Coronary artery (tissue), 2 donors: ENCODE measurements around the gene SLC35F6.

Experiments used
- DNase-seq: peaks from one replicate; pipeline ENCODE4 v3.0.0-alpha.2; 2017; ENCODE audit warnings: low spot score
- H3K27ac ChIP-seq, 2 donors: fragments of 200-600 bp; sonication (generic); one replicate each; pipeline ENCODE4 v1.5.1; 2016 to 2019
- H3K4me3 ChIP-seq: fragments of 200-600 bp; sonication (generic); 2 replicates; pipeline ENCODE4 v1.5.1; 2016; ENCODE audit warnings: mild to moderate bottlenecking, moderate library complexity
- TF ChIP-seq, protein P1 (sequence below): fragments of 200-600 bp; sonication (generic); IDR thresholded peaks from one replicate; pipeline ENCODE4 v1.5.1; 2019; ENCODE audit warnings: antibody characterized with exemption

The SLC35F6 gene

DNA sequence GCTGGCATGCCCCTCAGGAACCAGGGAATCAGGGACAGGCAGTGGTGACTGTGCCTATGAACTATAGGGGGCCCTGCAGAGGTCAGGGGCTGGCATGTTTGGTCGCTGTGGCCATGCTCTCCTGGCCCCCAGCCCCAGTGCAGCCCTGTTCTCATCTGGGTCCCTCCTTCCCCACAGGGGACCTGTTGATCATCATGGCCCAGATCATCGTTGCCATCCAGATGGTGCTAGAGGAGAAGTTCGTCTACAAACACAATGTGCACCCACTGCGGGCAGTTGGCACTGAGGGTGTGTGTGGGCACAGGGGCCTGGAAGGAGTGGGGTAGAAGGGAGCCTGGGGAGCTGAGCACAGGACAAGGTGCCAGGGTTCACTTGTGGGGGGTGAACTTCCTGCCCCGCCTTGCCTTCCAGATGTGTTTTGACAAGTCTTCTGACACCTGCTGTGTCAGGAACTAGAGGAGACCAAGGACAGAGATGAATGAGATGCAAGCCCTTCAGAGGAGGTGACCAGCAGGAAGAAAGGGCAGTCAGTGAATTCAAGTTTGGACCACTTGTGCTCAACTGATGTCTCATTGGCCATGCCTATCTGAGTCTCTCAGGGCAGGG, 12.2 kb downstream of the SLC35F6 start:
- TF ChIP-seq, protein P1, sequence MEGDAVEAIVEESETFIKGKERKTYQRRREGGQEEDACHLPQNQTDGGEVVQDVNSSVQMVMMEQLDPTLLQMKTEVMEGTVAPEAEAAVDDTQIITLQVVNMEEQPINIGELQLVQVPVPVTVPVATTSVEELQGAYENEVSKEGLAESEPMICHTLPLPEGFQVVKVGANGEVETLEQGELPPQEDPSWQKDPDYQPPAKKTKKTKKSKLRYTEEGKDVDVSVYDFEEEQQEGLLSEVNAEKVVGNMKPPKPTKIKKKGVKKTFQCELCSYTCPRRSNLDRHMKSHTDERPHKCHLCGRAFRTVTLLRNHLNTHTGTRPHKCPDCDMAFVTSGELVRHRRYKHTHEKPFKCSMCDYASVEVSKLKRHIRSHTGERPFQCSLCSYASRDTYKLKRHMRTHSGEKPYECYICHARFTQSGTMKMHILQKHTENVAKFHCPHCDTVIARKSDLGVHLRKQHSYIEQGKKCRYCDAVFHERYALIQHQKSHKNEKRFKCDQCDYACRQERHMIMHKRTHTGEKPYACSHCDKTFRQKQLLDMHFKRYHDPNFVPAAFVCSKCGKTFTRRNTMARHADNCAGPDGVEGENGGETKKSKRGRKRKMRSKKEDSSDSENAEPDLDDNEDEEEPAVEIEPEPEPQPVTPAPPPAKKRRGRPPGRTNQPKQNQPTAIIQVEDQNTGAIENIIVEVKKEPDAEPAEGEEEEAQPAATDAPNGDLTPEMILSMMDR = no peak
- no peak overlapping the region for H3K4me3 ChIP-seq
- no peak overlapping the region for H3K27ac ChIP-seq
- DNase-seq = no peak

DNA sequence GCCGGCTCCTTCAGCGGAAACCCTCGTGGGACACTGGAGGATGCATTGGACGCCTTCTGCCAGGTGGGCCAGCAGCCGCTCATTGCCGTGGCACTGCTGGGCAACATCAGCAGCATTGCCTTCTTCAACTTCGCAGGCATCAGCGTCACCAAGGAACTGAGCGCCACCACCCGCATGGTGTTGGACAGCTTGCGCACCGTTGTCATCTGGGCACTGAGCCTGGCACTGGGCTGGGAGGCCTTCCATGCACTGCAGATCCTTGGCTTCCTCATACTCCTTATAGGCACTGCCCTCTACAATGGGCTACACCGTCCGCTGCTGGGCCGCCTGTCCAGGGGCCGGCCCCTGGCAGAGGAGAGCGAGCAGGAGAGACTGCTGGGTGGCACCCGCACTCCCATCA, 14.0 kb downstream of the SLC35F6 start:
- no peak overlapping the region for H3K4me3 ChIP-seq
- TF ChIP-seq, protein P1 = no peak
- no peak for DNase-seq
- no peak overlapping the region for H3K27ac ChIP-seq

DNA sequence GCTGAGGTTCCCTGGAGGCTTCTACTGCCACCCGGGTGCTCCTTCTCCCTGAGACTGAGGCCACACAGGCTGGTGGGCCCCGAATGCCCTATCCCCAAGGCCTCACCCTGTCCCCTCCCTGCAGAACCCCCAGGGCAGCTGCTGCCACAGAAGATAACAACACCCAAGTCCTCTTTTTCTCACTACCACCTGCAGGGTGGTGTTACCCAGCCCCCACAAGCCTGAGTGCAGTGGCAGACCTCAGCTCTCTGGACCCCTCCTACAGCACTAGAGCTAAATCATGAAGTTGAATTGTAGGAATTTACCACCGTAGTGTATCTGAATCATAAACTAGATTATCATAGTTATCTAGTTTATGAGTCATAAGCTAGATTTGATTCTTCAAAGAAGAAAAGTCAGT, 14.4 kb downstream of the SLC35F6 start:
- TF ChIP-seq, protein P1 = no peak
- Histone ChIP-seq H3K4me3 (no peak overlapping the region), H3K27ac (no peak overlapping the region)
- DNase-seq = no peak

DNA sequence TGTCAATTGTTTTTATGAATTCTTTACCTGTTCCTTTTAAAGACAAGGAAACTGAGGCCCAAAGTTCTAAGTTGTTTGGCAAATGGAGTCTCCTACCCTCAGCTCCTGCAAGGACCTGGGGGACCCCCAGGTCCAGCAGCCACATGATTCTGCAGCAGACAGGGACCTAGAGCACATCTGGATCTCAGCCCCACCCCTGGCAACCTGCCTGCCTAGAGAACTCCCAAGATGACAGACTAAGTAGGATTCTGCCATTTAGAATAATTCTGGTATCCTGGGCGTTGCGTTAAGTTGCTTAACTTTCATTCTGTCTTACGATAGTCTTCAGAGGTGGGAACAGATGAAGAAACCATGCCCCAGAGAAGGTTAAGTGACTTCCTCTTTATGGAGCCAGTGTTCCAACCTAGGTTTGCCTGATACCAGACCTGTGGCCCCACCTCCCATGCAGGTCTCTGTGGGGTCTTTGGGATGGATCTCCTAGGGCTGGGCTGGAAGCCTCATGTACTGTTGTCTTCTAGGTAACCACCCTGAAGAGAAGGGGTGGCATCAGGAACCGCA, 16.2 kb downstream of the SLC35F6 start:
- Histone ChIP-seq H3K4me3 (no peak overlapping the region), H3K27ac (no peak overlapping the region)
- no peak for DNase-seq
- TF ChIP-seq, protein P1 = no peak

DNA sequence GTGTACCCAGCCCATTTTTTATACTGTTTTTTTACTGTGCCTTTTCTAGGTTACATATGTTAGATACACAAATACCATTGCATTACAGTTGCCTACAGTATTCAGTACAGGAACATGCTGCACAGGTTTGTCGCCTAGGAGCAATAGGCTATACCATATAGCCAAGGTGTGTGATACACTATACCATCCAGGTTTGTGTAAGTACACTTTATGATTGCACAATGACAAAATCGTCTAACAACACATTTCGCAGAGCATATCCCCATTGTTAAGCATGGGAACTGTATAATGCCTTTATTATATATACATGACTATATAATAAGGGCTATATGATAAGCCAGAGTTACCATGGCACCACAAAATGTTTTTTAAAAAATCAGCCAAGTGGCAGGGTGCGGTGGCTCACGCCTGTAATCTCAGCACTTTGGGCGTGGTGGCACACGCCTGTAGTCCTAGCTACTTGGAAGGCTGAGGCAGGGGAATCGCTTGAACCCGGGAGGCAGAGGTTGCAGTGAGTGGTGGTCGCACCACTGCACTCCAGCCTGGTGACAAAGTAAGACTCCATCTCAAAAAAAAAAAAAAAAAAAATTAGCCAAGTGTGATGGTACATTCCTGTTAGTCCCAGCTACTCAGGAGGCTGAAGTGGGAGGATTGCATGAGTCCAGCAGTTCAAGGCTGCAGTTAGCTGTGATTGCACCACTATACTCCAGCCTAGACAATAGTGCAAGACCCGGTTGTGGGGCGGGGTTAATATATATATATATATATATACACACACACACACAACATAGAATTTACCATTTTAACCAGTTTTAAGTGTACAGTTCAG, 19.0 kb downstream of the SLC35F6 start:
- no peak for DNase-seq
- Histone ChIP-seq H3K27ac (no peak overlapping the region), H3K4me3 (no peak overlapping the region)
- TF ChIP-seq, protein P1 = no peak

DNA sequence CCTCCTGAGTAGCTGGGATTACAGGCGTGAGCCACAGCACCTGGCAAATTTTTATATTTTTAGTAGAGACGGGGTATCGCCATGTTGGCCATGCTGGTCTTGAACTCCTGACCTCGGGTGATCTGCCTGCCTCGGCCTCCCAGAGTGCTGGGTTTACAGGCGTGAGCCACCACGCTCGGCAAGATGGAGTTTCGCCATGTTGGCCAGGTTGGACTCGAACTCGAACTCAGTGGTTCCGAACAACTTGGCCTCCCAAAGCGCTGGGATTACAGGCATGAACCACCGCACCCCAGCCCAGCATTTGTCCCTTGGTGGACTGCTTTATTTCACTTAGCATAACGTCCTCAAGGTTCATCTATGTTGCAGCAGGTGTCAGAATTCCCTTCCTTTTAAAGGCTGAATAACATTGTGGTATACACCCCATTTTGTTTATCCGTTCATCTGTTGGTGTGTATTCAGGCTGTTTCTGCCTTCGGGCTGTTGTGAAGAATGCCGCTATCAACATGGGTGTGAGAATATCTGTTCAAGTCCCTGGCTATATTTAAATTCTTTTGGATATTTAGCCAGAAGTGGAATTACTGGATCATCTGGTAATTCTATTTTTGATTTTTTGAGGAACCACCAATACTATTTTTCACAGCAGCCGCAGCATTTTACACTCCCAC, 20.6 kb downstream of the SLC35F6 start:
- TF ChIP-seq, protein P1 = no peak
- no peak for DNase-seq
- H3K4me3 ChIP-seq = no peak overlapping the region
- no peak overlapping the region for H3K27ac ChIP-seq
